OCI-LY3 (cell line): ENCODE results near the gene PNCK.

Experiments
- H2AFZ ChIP-seq: fragments of 200-600, 300-600 bp; shearing (Covaris generic); 2 replicates; pipeline ENCODE4 v1.6.0; 2014; ENCODE audit warnings: antibody characterized with exemption, low read depth, low read length
- H3K27ac ChIP-seq: fragments of 200-600, 300-600 bp; sonication (generic); 2 replicates; pipeline ENCODE4 v1.5.1; 2014; ENCODE audit warnings: mild to moderate bottlenecking, low read length, moderate library complexity, mixed read lengths
- H3K27me3 ChIP-seq: fragments of 200-600, 300-600 bp; sonication (generic); 2 replicates; pipeline ENCODE4 v1.6.1; 2014; ENCODE audit warnings: low read depth, low read length, mixed read lengths
- H3K36me3 ChIP-seq: fragments of 200-600, 300-600 bp; sonication (generic); replicated peaks from 2 replicates; pipeline ENCODE3; 2014; ENCODE audit warnings: low read depth, low read length, mixed read lengths
- H3K4me1 ChIP-seq: fragments of 300-600, 200-600 bp; sonication (generic); 2 replicates; pipeline ENCODE4 v1.6.1; 2014; ENCODE audit warnings: low read length, mixed read lengths
- H3K4me2 ChIP-seq: fragments of 200-600, 300-600 bp; sonication (generic); 2 replicates; pipeline ENCODE4 v1.6.1; 2014; ENCODE audit warnings: low read length, mixed read lengths
- H3K4me3 ChIP-seq: fragments of 300-600, 200-600 bp; sonication (generic); 2 replicates; pipeline ENCODE4 v1.5.1; 2014; ENCODE audit warnings: antibody characterized with exemption, mild to moderate bottlenecking, low read length, moderate library complexity
- H3K79me2 ChIP-seq: fragments of 300-600, 200-600 bp; shearing (Covaris generic); 2 replicates; pipeline ENCODE4 v1.6.1; 2014; ENCODE audit warnings: mild to moderate bottlenecking, low read length, mixed read lengths
- H3K9ac ChIP-seq: fragments of 300-600, 200-600 bp; shearing (Covaris generic); 2 replicates; pipeline ENCODE4 v1.6.0; 2014; ENCODE audit warnings: mild to moderate bottlenecking, low read length, moderate library complexity
- H3K9me3 ChIP-seq: fragments of 200-600, 300-600 bp; shearing (Covaris generic); 2 replicates; pipeline ENCODE4 v1.6.1; 2014; ENCODE audit warnings: low read length, mixed read lengths; ENCODE audit not compliant: insufficient read depth
- H4K20me1 ChIP-seq: fragments of 200-600, 300-600 bp; sonication (generic); 2 replicates; pipeline ENCODE4 v1.6.1; 2016; ENCODE audit warnings: low read length, mixed read lengths; ENCODE audit not compliant: insufficient read depth
- CTCF ChIP-seq: fragments of 200-600, 300-600 bp; sonication (generic); IDR thresholded peaks from 2 replicates; pipeline ENCODE4 v1.5.1; 2014; ENCODE audit warnings: antibody characterized with exemption, low read length, low read depth
- EZH2phosphoT487 ChIP-seq: fragments of 200-600 bp; shearing (Covaris generic); IDR thresholded peaks from 2 replicates; pipeline ENCODE4 v1.6.1; 2018; ENCODE audit warnings: antibody characterized with exemption, mixed run types, low read depth

Gene PNCK

DNA sequence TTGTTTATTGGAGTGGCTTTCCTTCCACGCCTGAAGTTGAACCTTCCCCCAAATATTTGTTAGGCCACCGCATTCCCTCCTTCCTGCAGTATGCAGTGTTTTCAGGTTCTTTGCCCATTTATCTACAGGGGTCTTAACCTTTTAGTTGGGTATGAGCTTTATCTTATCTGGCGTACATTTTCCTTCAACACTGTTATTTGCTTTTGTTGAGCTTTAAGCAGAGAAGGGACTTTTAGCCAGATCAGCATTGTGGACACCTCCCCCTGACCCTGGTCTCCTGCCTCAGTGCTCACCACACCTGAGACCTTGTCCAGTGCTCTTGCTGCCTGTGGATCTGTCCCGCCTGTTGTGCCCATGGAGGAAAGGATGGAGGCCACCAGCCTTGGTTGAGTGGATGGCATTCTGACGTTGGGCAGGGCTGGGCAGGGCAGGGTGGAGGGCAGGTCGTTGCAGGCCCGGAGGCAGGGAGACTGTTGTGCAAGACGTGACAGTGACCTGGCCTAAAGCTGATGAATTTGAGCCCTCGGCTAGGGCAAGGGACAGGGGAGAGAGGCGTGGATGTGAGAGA, 27.6 kb downstream of the PNCK start:
- H3K9me3 ChIP-seq, result no peaks in the 10 kb centered on the region
- no peaks in the 10 kb centered on the region for H4K20me1 ChIP-seq
- H3K4me2 ChIP-seq, result no peak overlapping the region
- no peaks in the 10 kb centered on the region for H3K79me2 ChIP-seq
- no peak overlapping the region for H3K27ac ChIP-seq
- no peak overlapping the region for H3K9ac ChIP-seq
- H3K27me3 ChIP-seq, result peaks cover 4% of the 10 kb centered on the region; the same call in 1 of the 2 replicates
- H3K4me1 ChIP-seq, result peaks cover 7% of the 10 kb centered on the region; the same call in 1 of the 2 replicates
- no peaks in the 10 kb centered on the region for H3K36me3 ChIP-seq
- H3K4me3 ChIP-seq, result no peak overlapping the region
- TF ChIP-seq CTCF, result no peak
- TF ChIP-seq EZH2phosphoT487, result no peak
- no peak overlapping the region for H2AFZ ChIP-seq

GRCh38 chrX:153645151-153645550, 28.5 kb downstream of the PNCK start:
- no peaks in the 10 kb centered on the region for H4K20me1 ChIP-seq
- H3K9me3 ChIP-seq, result no peaks in the 10 kb centered on the region
- H3K9ac ChIP-seq, result no peak overlapping the region
- H3K79me2 ChIP-seq, result no peaks in the 10 kb centered on the region
- H3K27me3 ChIP-seq, result peaks cover 4% of the 10 kb centered on the region; the same call in 1 of the 2 replicates
- no peak overlapping the region for H3K27ac ChIP-seq
- H3K4me2 ChIP-seq, result no peak overlapping the region
- H3K4me3 ChIP-seq, result no peak overlapping the region
- H3K36me3 ChIP-seq, result no peaks in the 10 kb centered on the region
- no peak for TF ChIP-seq CTCF
- TF ChIP-seq EZH2phosphoT487, result no peak
- peaks cover 13% of the 10 kb centered on the region; the same call in 1 of the 2 replicates for H3K4me1 ChIP-seq
- H2AFZ ChIP-seq, result no peak overlapping the region

GRCh38 chrX:153644356-153645125, 29.1 kb downstream of the PNCK start:
- Histone ChIP-seq H3K9ac (no peak overlapping the region), H2AFZ (no peak overlapping the region), H4K20me1 (no peaks in the 10 kb centered on the region), H3K4me3 (no peak overlapping the region), H3K4me2 (no peak overlapping the region), H3K4me1 (peaks cover 13% of the 10 kb centered on the region; the same call in 1 of the 2 replicates), H3K79me2 (no peaks in the 10 kb centered on the region), H3K9me3 (no peaks in the 10 kb centered on the region), H3K36me3 (no peaks in the 10 kb centered on the region), H3K27ac (no peak overlapping the region), H3K27me3 (peaks cover 4% of the 10 kb centered on the region; the same call in 1 of the 2 replicates)
- TF ChIP-seq EZH2phosphoT487, result no peak
- TF ChIP-seq CTCF, result no peak

- H2AFZ ChIP-seq, result no peak overlapping the region
- H3K9me3 ChIP-seq, result no peaks in the 10 kb centered on the region
- H3K4me2 ChIP-seq, result no peak overlapping the region
- no peaks in the 10 kb centered on the region for H4K20me1 ChIP-seq
- H3K9ac ChIP-seq, result no peak overlapping the region
- H3K4me3 ChIP-seq, result no peak overlapping the region
- no peaks in the 10 kb centered on the region for H3K79me2 ChIP-seq
- H3K4me1 ChIP-seq, result peaks cover 13% of the 10 kb centered on the region; the same call in 1 of the 2 replicates
- TF ChIP-seq EZH2phosphoT487 (no peak), CTCF (no peak)
- H3K27me3 ChIP-seq, result peaks cover 4% of the 10 kb centered on the region; the same call in 1 of the 2 replicates
- H3K27ac ChIP-seq, result no peak overlapping the region
- H3K36me3 ChIP-seq, result no peaks in the 10 kb centered on the region
These were observed 29.9 kb downstream of the PNCK start for GRCh38 chrX:153643431-153644351.
